OCI-LY7 (cell line): ENCODE measurements around the gene STK35. TPM values are rescaled to one million over a fixed set of nuclear protein-coding genes. Genes with fewer than 3 reads are reported as not detected.

Experiments
- BruUV-seq: library from RNA; stranded (reverse); fragments of 400-500 nt; replicated peaks from 2 replicates; lab custom pipeline; 2021; lab: Mats Ljungman, UMichigan
- CTCF ChIA-PET: fragments of 300-600 bp; sonication (Branson Sonifier 250); formaldehyde crosslinking; loops from one replicate; lab custom pipeline; 2022; ENCODE audit warnings: antibody characterized with exemption; ENCODE audit not compliant: unreplicated experiment; lab: Charles Lee
- POLR2A ChIA-PET: fragments of 300-600 bp; sonication (Branson Sonifier 250); formaldehyde crosslinking; loops from one replicate; lab custom pipeline; 2022; ENCODE audit warnings: antibody characterized with exemption; lab: Charles Lee
- DNase-seq: peaks from one replicate; pipeline ENCODE4 v3.0.0-alpha.2; 2015; ENCODE audit warnings: low spot score
- H2AFZ ChIP-seq: fragments of 200-600 bp; sonication (generic), shearing (Covaris generic); 2 replicates; pipeline ENCODE4 v1.6.1; 2014; ENCODE audit warnings: mild to moderate bottlenecking, antibody characterized with exemption, low read length, moderate library complexity
- H3K27ac ChIP-seq: fragments of 200-600 bp; sonication (generic); 2 replicates; pipeline ENCODE4 v1.5.1; 2014; ENCODE audit warnings: mixed run types, low read depth, mild to moderate bottlenecking, moderate library complexity, low read length, inconsistent platforms; ENCODE audit not compliant: poor library complexity, severe bottlenecking
- H3K36me3 ChIP-seq: fragments of 200-600 bp; sonication (generic); 2 replicates; pipeline ENCODE4 v1.6.1; 2014; ENCODE audit warnings: mild to moderate bottlenecking, antibody characterized with exemption, low read length, moderate library complexity, mixed read lengths; ENCODE audit not compliant: insufficient read depth
- H3K4me1 ChIP-seq: fragments of 200-600 bp; sonication (generic); 2 replicates; pipeline ENCODE4 v1.5.1; 2014; ENCODE audit warnings: mild to moderate bottlenecking, low read length; ENCODE audit not compliant: insufficient read depth, poor library complexity, severe bottlenecking
- H3K4me2 ChIP-seq: fragments of 200-600 bp; sonication (generic); 2 replicates; pipeline ENCODE4 v1.6.1; 2014; ENCODE audit warnings: mild to moderate bottlenecking, low read length
- H3K4me3 ChIP-seq: fragments of 200-600 bp; sonication (generic); 2 replicates; pipeline ENCODE4 v1.5.1; 2014; ENCODE audit warnings: mild to moderate bottlenecking, low read depth, low read length; ENCODE audit not compliant: poor library complexity, severe bottlenecking
- H3K79me2 ChIP-seq: fragments of 200-600 bp; sonication (generic); 2 replicates; pipeline ENCODE4 v1.6.1; 2016; ENCODE audit warnings: low read depth, mild to moderate bottlenecking, low read length, moderate library complexity, mixed read lengths; ENCODE audit not compliant: insufficient read depth
- H3K9me2 ChIP-seq: fragments of 200-600 bp; sonication (generic); 2 replicates; pipeline ENCODE4 v1.6.1; 2016; ENCODE audit warnings: mild to moderate bottlenecking, low read length, mixed read lengths; ENCODE audit not compliant: insufficient read depth
- H3K9me3 ChIP-seq: fragments of 200-600 bp; sonication (generic); 2 replicates; pipeline ENCODE4 v1.6.1; 2014; ENCODE audit warnings: mild to moderate bottlenecking, mixed run types, low read length, mixed read lengths
- H4K20me1 ChIP-seq: fragments of 200-600 bp; sonication (generic); 2 replicates; pipeline ENCODE4 v1.6.1; 2014; ENCODE audit warnings: mild to moderate bottlenecking, antibody characterized with exemption, low read length, moderate library complexity, mixed read lengths; ENCODE audit not compliant: insufficient read depth
- CTCF ChIP-seq: fragments of 200-600 bp; sonication (generic); conservative IDR thresholded peaks from 2 replicates; pipeline ENCODE4 v1.5.1; 2014; ENCODE audit warnings: mild to moderate bottlenecking, antibody characterized with exemption, low read length, moderate library complexity, mixed read lengths
- EZH2phosphoT487 ChIP-seq: fragments of 200-600 bp; sonication (generic); IDR thresholded peaks from 2 replicates; pipeline ENCODE4 v1.6.1; 2018; ENCODE audit warnings: low read depth, borderline replicate concordance, mild to moderate bottlenecking, mixed run types, antibody characterized with exemption, low read length, moderate library complexity, mixed read lengths
- intact Hi-C: fragments of 100-400 bp; cut with micrococcal nuclease; formaldehyde crosslinking; loops from one replicate; pipeline ENCODE4 v1.10.0; 2022; ENCODE audit not compliant: unreplicated experiment
- total RNA-seq, 2 experiments: library from RNA; depleted of rRNA in 1 of 2; stranded (reverse); fragments of >200 nt in 1 of 2; shearing (Covaris generic) in 1 of 2; gene quantifications; 2 replicates each; pipeline ENCODE4 v1.2.3, GENCODE V29; 2014 to 2022

Gene STK35
- total RNA-seq, 2 experiments from 2014 or later = 21.4 to 22.3 TPM

GRCh38 chr20:2132461-2132901 lies 30.9 kb downstream of the STK35 start:
- POLR2A ChIA-PET = interaction anchor here (2.5 kb wide), 1 partner anchor 8 kb away, joined by 5 read pairs; no protein-coding TSS in a partner anchor

DNA sequence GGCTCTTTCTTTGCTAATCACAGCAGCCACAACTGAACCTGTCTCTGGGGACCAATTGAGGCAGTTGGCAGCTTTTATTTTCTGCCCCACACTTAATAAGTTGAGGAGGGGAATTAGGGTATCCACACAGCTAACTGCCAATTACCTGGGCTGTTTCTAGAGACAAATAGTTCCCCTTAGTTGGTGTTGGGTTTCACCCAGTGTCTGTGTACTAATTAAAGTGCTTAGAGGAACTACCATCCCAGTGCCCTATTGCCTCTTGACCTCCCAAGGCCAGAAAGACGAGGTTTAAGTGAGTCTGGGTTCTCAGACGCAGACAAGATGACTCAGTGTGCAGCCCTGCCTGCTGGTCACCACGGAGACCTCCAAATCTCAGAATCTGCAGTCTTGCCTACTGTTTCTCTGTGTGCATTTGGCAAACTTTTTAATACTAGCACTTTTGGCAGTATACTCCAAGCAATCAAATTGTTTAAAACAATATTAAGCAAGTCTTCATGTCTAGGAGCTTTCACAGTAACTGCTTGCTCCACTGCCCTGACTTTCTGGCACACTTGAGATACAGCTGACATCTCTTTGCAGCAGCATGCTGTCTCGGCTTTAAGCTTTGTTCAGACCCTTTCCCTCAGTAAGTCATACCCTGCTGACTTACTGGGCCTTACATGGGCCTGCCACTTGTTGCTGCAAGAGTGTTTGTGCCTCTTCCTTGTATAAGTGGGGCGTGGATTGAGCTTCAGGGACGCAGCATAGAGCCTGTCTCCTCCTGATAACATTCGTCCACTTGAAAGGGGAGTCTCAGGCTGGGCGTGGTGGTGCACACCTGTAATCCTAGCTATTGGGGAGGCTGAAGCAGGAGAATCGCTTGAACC lies 31.9 kb downstream of the STK35 start:
- no peak overlapping the region for H3K27ac ChIP-seq
- peaks cover 6% of the 10 kb centered on the region; the same call in 1 of the 2 replicates for H4K20me1 ChIP-seq
- no peak overlapping the region for H2AFZ ChIP-seq
- POLR2A ChIA-PET = interaction anchor here (0.5 to 2.5 kb wide), 3 partner anchors 9 to 388 kb away, joined by 3 to 5 read pairs (median 3); no protein-coding TSS in a partner anchor
- intact Hi-C loops = no loop called here
- peaks cover 10% of the 10 kb centered on the region; the same call in 1 of the 2 replicates for H3K79me2 ChIP-seq
- H3K9me3 ChIP-seq = no peaks in the 10 kb centered on the region
- no TSS peak for BruUV-seq
- H3K36me3 ChIP-seq = peaks cover 14% of the 10 kb centered on the region; the same call in 1 of the 2 replicates
- H3K4me1 ChIP-seq = no peaks in the 10 kb centered on the region
- no peak for DNase-seq
- no peak overlapping the region for H3K4me2 ChIP-seq
- no peak overlapping the region for H3K4me3 ChIP-seq
- TF ChIP-seq CTCF (no peak), EZH2phosphoT487 (no peak)
- H3K9me2 ChIP-seq = no peaks in the 10 kb centered on the region
- CTCF ChIA-PET = no interaction called here

More at GRCh38 chr20:2132461-2132901, 30.9 kb downstream of the STK35 start:
- Histone ChIP-seq H3K4me1 (no peaks in the 10 kb centered on the region), H3K4me2 (no peak overlapping the region), H3K4me3 (no peak overlapping the region), H3K9me3 (no peaks in the 10 kb centered on the region), H3K36me3 (peaks cover 20% of the 10 kb centered on the region; the same call in 1 of the 2 replicates), H3K27ac (no peak overlapping the region), H3K9me2 (no peaks in the 10 kb centered on the region), H4K20me1 (peaks cover 8% of the 10 kb centered on the region; the same call in 1 of the 2 replicates), H3K79me2 (peaks cover 15% of the 10 kb centered on the region; the same call in 1 of the 2 replicates), H2AFZ (no peak overlapping the region)
- intact Hi-C loops = no loop called here
- CTCF ChIA-PET = no interaction called here
- DNase-seq = no peak
- TF ChIP-seq EZH2phosphoT487 (no peak), CTCF (no peak)
- BruUV-seq = no TSS peak
